HepG2 (cell line): Measurements from ENCODE around the gene AFF1. TPM values are rescaled to one million over a fixed set of nuclear protein-coding genes. Genes with fewer than 3 reads are reported as not detected.

Experiments
- ATAC-seq: fragments of 200-7000 bp; cut with Tn5 transposase; 3 replicates; pipeline ENCODE4 v1.9.1; 2020; ENCODE audit warnings: mild to moderate bottlenecking, moderate library complexity
- BruUV-seq: library from RNA; stranded (reverse); fragments of 400-500 nt; replicated peaks from 2 replicates; lab custom pipeline; 2021; lab: Mats Ljungman, UMichigan
- CTCF ChIA-PET: fragments of 300-600 bp; formaldehyde crosslinking; extraction: SDS; loops from one replicate; lab custom pipeline; 2021; ENCODE audit warnings: low total read pairs, inconsistent platforms, low intra/inter-chr PET ratio; lab: Yijun Ruan, JAX
- POLR2A ChIA-PET: fragments of 350-600 bp; sonication (Branson Sonifier 250); formaldehyde crosslinking; loops from one replicate; lab custom pipeline; 2020; ENCODE audit warnings: antibody characterized with exemption, inconsistent platforms; lab: Yijun Ruan, JAX
- DNase-seq: peaks from one replicate; pipeline ENCODE4 v3.0.0-alpha.2; 2015; ENCODE audit warnings: low spot score
- FAIRE-seq: peaks from 3 replicates; lab custom pipeline; 2011; peaks lifted over from hg19 to GRCh38; lab: Jason Lieb, UNC
- H2AFZ ChIP-seq: one replicate; pipeline ENCODE4 v1.6.1; 2011; ENCODE audit warnings: low read length, inconsistent platforms
- H3K27ac ChIP-seq: fragments of 300-600 bp; 3 replicates; pipeline ENCODE4 v1.8.0; 2011; ENCODE audit warnings: mixed run types, mild to moderate bottlenecking, mixed read lengths, low read length, inconsistent platforms; ENCODE audit not compliant: insufficient read depth; ENCODE audit errors: extremely low read length
- H3K27me3 ChIP-seq, 2 experiments: fragments of 200-600 bp in 1 of 2; 2 replicates in 1 of 2; 3 replicates in 1 of 2; pipeline versions ENCODE4 v1.6.0 to v1.8.0; 2011; ENCODE audit warnings: low read length in 2 of 2, mild to moderate bottlenecking in 2 of 2, moderate library complexity in 2 of 2, inconsistent platforms in 1 of 2; ENCODE audit not compliant: insufficient read depth in 2 of 2, control insufficient read depth in 1 of 2
- H3K36me3 ChIP-seq, 2 experiments: fragments of 200-600 bp in 1 of 2; replicated peaks in 1 of 2; 2 replicates in 1 of 2; 3 replicates in 1 of 2; pipeline versions ENCODE4 v1.5.1 to v1.8.0; 2011; ENCODE audit warnings: low read length in 2 of 2, inconsistent platforms in 1 of 2; ENCODE audit not compliant: insufficient read depth in 2 of 2, control insufficient read depth in 1 of 2
- H3K4me1 ChIP-seq: 2 replicates; pipeline ENCODE4 v1.5.1; 2012; ENCODE audit warnings: low read length, inconsistent platforms; ENCODE audit not compliant: insufficient read depth
- H3K4me2 ChIP-seq: 2 replicates; pipeline ENCODE4 v1.6.0; 2011; ENCODE audit warnings: low read depth, low read length, inconsistent platforms
- H3K4me3 ChIP-seq, 3 experiments: fragments of 200-600 bp in 1 of 3; sonication (generic), shearing (Covaris generic) in 1 of 3; replicated peaks in 1 of 3; 2 replicates each; pipeline ENCODE4 v1.5.1; 2011 to 2016; ENCODE audit warnings: low read length in 3 of 3, inconsistent platforms in 2 of 3, low read depth in 2 of 3, mild to moderate bottlenecking in 2 of 3, control low read depth in 1 of 3, mixed read lengths in 1 of 3; ENCODE audit not compliant: insufficient read depth in 1 of 3
- H3K79me2 ChIP-seq: one replicate; pipeline ENCODE4 v1.6.1; 2011; ENCODE audit warnings: low read length, inconsistent platforms; ENCODE audit not compliant: insufficient read depth
- H3K9ac ChIP-seq: 2 replicates; pipeline ENCODE4 v1.6.0; 2011; ENCODE audit warnings: mild to moderate bottlenecking, low read depth, low read length, inconsistent platforms; ENCODE audit not compliant: insufficient read depth
- H3K9me3 ChIP-seq: 2 replicates; pipeline ENCODE4 v1.5.1; 2012; ENCODE audit warnings: mild to moderate bottlenecking, low read length
- H4K20me1 ChIP-seq: 2 replicates; pipeline ENCODE4 v1.6.0; 2011; ENCODE audit warnings: inconsistent platforms, mild to moderate bottlenecking, low read length, moderate library complexity; ENCODE audit not compliant: insufficient read depth
- ISX ChIP-seq: sonication (generic); formaldehyde crosslinking; conservative IDR thresholded peaks from 2 replicates; pipeline ENCODE4 v1.5.0; 2020; ENCODE audit warnings: missing genetic modification reagents
- NR0B2 ChIP-seq: sonication (generic); formaldehyde crosslinking; IDR thresholded peaks from 2 replicates; pipeline ENCODE4 v1.4.0; 2020; ENCODE audit warnings: mild to moderate bottlenecking, missing genetic modification reagents
- PRDM15 ChIP-seq: sonication (generic); formaldehyde crosslinking; IDR thresholded peaks from 2 replicates; pipeline ENCODE4 v1.4.0; 2020; ENCODE audit warnings: missing genetic modification reagents
- ZNF280B ChIP-seq: sonication (generic); formaldehyde crosslinking; IDR thresholded peaks from 2 replicates; pipeline ENCODE4 v1.5.0; 2020; ENCODE audit warnings: missing genetic modification reagents, mild to moderate bottlenecking, borderline replicate concordance
- ZNF468 ChIP-seq: sonication (generic); formaldehyde crosslinking; IDR thresholded peaks from 2 replicates; pipeline ENCODE4 v1.8.0; 2022; ENCODE audit warnings: mild to moderate bottlenecking, moderate library complexity, missing genetic modification reagents
- ZNF546 ChIP-seq: sonication (generic); formaldehyde crosslinking; conservative IDR thresholded peaks from 2 replicates; pipeline ENCODE4 v1.8.1; 2023; ENCODE audit warnings: mild to moderate bottlenecking, missing genetic modification reagents
- ZNF652 ChIP-seq: IDR thresholded peaks from 2 replicates; pipeline ENCODE4 v1.6.1; 2016; ENCODE audit warnings: low read depth, borderline replicate concordance
- ZSCAN25 ChIP-seq: sonication (generic); formaldehyde crosslinking; IDR thresholded peaks from 2 replicates; pipeline ENCODE4 v1.8.0; 2022; ENCODE audit warnings: mild to moderate bottlenecking, missing genetic modification reagents
- WGBS: methylation state at CpG from one replicate; pipeline ENCODE4 v1.1.6; 2017; ENCODE audit warnings: low lambda C conversion rate; 5-methylcytosine and 5-hydroxymethylcytosine counted together
- in situ Hi-C: cut with HindIII; loops from 2 replicates; pipeline ENCODE4 v1.10.0; 2017; ENCODE audit warnings: low pct_unique_long_range_greater_than_20kb; ENCODE audit not compliant: extremely low pct_ligation_motif_present
- intact Hi-C: fragments of 100-400 bp; cut with micrococcal nuclease; formaldehyde crosslinking; loops from one replicate; pipeline ENCODE4 v1.10.0; 2022; ENCODE audit not compliant: unreplicated experiment
- polyA plus RNA-seq, 8 experiments: library from polyadenylated mRNA; depleted of rRNA in 3 of 8; stranded (reverse) in 7 of 8; unstranded in 1 of 8; fragments of >200 nt; fragmentation: Illumina TruSeq in 4 of 8; extraction: Trizol in 4 of 8; gene quantifications; 2 replicates each; pipeline versions ENCODE4 v1.2.1 to v1.2.3, GENCODE V29; 2011 to 2016; ENCODE audit warnings: low read depth in 4 of 8, missing spikeins in 1 of 8, mixed read lengths in 1 of 8; ENCODE audit not compliant: insufficient read depth in 1 of 8
- total RNA-seq, 5 experiments: library from RNA; depleted of rRNA; stranded (reverse); fragments of >200 nt; fragmentation: Illumina TruSeq; extraction: Trizol; gene quantifications; 2 replicates each; pipeline ENCODE4 v1.2.3, GENCODE V29; 2016; ENCODE audit warnings: low read depth in 1 of 5
- TF ChIP-seq, protein P1 (sequence below): IDR thresholded peaks from 2 replicates; pipeline ENCODE4 v1.6.1; 2016; ENCODE audit warnings: low read depth

Gene AFF1
- total and polyA plus RNA-seq, 2 of the 13 experiments (the other 11 are each of a cell fraction or from before 2014, with no cell fraction given), result 15.5 to 15.9 TPM

DNA sequence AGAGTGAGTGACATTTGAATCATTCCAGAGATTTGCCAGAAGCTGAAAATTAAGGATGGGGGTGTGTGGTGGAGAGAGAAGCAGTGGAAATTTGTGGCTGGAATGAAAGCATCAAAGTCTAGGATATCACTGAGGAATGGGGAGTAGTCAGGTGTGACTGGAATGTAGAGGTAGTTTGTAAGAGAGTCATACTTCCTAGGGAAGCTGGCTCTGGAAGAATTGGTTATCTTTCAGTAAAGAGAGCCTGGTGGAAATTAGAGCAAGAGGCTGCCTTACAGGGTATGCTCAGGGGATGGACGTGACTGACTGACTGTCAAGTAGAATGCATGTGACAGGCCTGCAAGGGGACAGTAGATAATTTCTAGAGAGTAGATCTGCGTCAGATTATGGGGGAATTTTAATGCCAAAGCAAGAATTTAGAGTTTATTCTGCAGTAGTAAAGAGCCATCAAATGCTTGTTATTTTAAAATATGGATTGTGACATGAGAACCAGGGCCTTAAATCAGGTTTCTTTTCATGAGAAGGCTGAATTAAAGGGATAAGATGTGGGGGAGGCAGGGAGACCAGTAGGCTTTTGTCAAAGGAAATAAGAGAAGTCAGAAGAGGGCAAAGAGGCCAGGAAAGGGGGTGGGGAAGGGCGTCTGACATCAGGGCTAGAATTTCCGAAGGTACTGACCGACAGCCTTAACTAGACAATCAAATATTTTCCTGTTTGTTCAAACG is 109.9 kb downstream of the AFF1 start (continued):
- TF ChIP-seq NR0B2 (CRISPR knock-in tag), result no peak

GRCh38 chr4:87045234-87045558 is 110.4 kb downstream of the AFF1 start:
- in situ Hi-C loops, result no loop called here
- POLR2A ChIA-PET, result no interaction called here
- peaks cover 22% of the 10 kb centered on the region for H4K20me1 ChIP-seq
- no peak for DNase-seq
- TF ChIP-seq ZNF546 (CRISPR knock-in tag), result no peak
- no peak for TF ChIP-seq ISX
- no peak for TF ChIP-seq ZSCAN25
- TF ChIP-seq ZNF652, result peak; percentile 60; the same call in 1 of the 2 replicates
- TF ChIP-seq, protein P1, sequence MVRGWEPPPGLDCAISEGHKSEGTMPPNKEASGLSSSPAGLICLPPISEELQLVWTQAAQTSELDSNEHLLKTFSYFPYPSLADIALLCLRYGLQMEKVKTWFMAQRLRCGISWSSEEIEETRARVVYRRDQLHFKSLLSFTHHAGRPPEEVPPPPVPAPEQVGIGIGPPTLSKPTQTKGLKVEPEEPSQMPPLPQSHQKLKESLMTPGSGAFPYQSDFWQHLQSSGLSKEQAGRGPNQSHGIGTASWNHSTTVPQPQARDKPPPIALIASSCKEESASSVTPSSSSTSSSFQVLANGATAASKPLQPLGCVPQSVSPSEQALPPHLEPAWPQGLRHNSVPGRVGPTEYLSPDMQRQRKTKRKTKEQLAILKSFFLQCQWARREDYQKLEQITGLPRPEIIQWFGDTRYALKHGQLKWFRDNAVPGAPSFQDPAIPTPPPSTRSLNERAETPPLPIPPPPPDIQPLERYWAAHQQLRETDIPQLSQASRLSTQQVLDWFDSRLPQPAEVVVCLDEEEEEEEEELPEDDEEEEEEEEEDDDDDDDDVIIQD, result no peak
- TF ChIP-seq PRDM15, result no peak
- no peak for TF ChIP-seq ZNF280B (CRISPR knock-in tag)
- TF ChIP-seq ZNF468, result no peak
- TF ChIP-seq, all 625 proteins: peak for 1
- FAIRE-seq (no peak), ATAC-seq (no peak)
- WGBS, result 93% methylated on average over 6 of the region's 6 CpGs
- Histone ChIP-seq H3K79me2 (peaks cover 36% of the 10 kb centered on the region), H3K9ac (no peak overlapping the region), H2AFZ (no peak overlapping the region), H3K27ac (no peak overlapping the region), H3K4me3 (no peak overlapping the region), H3K36me3 (peaks cover 7 to 25% of the 10 kb centered on the region in 2 experiments; a peak in 4 of 5 replicates), H3K4me2 (no peak overlapping the region), H3K27me3 (no peaks in the 10 kb centered on the region), H3K4me1 (peaks cover 27% of the 10 kb centered on the region), H3K9me3 (no peaks in the 10 kb centered on the region)
- intact Hi-C loops, result no loop called here
- CTCF ChIA-PET, result no interaction called here
- BruUV-seq, result no TSS peak
